HG03565 (cell line): ENCODE results near the gene ANKRD13B.
"Not testable (repeated sequence)": the region's sequence is repeated elsewhere in the genome, so short reads cannot be mapped to it uniquely, and the experiment has no call there.

Source experiments
- ATAC-seq: cut with Tn5 transposase; IDR thresholded peaks from one replicate; pipeline ENCODE4 v1.9.1; 2021; ENCODE audit warnings: mild to moderate bottlenecking, moderate library complexity; ENCODE audit not compliant: unreplicated experiment

Gene ANKRD13B

GRCh38 chr17:29640981-29641642, 48.2 kb downstream of the ANKRD13B start:
- ATAC-seq: no peak

- ATAC-seq: no peak
Measured at GRCh38 chr17:29642171-29642611, 49.3 kb downstream of the ANKRD13B start.

DNA sequence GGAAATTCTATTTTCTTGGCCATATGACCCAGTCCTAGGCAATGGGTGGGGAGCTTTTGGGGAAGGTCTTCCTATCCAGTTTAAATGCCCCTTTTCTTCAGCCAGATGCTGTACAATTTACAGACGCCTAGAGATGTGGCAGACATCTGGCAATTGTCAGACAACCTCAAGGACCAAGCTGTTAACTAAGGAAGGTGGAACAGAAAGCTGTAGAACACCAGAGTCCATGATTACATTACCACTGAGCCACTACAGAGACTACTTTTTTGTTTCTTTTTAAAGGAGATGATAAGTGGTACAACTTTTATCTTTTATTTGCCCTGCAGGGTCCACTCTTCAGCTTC, 50.9 kb downstream of the ANKRD13B start:
- no peak for ATAC-seq

DNA sequence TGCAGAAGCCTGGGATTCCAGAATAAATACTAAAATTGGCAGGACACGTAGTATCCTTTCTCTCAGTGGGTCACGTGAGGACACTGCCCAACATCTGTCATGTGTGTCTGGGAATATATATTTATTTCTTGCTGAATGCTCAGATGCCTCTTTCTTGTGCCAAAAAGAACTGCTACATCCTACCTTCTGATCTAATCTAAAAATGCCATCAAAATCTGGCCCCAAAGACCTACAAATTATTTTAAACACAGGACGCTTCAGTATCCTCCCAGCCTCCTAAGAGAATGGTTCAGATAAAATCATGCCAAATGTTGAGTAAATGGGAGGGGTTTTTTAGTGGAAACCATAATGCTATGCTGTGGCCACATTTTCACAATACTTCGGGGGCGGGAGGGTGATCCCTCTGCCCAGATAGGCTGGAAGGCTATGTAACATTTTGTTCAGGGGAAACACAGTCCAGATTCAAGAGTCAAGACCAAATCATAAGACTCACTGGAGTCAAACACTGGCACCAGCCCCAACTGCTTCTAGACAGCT, 52.7 kb downstream of the ANKRD13B start:
- no peak for ATAC-seq

DNA sequence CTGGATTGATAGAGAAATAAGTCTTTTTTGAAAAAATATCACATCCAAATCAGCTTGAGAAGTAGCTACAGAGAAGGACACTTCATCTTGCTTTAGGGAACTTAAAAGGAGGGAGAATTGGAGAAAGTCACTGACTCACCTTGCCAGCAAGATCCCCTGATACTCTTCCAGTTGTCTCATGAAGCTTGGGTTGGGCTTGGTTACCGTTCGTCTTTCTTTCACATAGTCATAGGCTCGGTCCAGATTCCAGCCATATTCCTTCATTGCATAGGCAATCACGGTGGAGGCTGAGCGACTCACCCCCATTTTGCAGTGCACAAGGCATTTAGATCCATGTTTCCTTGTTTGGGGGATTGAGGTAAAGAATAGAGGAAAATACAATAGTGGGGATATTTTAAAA, 55.1 kb downstream of the ANKRD13B start:
- no peak for ATAC-seq

- no peak for ATAC-seq
Measured at GRCh38 chr17:29649359-29649758, 56.4 kb downstream of the ANKRD13B start.

- no peak for ATAC-seq
Measured at GRCh38 chr17:29650396-29650795, 57.5 kb downstream of the ANKRD13B start.

- ATAC-seq: not testable (repeated sequence)
Measured at GRCh38 chr17:29651913-29652312, 59.0 kb downstream of the ANKRD13B start.

DNA sequence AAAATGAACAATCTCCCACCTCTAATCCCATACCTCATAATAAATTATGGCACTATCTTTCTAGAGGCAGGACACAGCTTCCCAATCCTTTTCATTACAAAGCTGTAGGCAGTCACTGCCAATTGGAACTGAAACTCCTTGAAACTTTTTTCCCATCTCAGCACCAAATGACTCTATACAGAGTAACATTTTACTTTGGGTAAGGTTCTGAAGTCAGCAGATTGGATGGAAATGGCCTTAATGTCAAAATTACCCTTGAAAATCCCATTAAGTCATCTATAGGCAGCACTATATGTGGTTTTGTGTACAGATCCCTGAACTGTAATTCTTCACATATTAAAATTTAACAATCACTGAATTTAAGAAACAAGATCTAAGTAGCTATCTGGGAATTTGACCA, 60.0 kb downstream of the ANKRD13B start:
- ATAC-seq: no peak

DNA sequence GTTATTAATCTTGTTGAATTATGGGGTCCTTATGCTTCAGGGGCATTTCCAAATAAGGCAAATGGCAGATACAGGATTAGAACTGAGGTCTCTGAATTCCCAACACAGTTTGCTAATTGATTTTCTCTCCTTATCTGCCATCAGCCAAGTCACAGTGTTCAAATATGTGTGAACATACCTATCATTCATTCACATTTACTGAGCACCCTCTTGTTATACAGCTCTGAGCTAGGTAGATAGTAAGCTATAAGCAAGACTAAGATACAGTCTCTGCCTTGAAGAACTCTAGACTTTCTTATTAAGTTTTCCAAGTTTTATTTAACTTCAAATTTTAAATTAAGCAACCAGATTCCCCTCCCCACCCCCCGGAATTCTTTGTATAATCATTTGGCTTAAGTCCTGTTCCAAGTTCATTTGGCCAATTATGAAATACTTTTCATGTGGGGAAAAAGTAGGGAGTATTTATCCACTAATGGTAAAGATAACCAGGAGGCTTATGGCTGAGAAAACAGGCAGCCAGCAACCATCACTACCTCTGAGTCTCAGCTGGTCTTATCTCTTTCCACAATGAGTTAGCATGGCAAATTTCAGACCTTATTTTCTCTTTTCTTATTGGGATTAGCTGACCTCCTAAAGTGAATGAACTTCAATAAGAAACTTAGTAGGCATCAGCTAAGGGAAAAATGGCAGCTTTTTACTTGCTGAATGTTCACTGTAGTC, 61.2 kb downstream of the ANKRD13B start:
- no peak for ATAC-seq

DNA sequence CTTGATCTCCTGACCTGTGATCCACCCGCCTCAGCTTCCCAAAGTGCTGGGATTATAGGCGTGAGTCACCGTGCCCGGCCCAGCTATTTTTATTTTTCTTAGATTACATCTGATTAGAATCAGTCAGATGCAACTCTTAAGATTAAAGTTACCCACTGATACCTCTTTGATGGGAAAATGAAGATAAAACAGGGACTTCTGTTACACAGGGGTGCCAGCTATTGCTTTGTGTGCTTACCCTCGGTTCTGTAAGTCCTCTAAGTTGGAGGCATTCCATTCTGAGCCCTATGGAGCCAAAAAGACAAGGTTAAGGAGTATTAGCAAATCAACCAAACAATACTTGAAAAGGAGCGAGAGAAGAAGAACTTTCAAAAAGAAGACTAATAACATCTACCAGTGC, 62.4 kb downstream of the ANKRD13B start:
- no peak for ATAC-seq

DNA sequence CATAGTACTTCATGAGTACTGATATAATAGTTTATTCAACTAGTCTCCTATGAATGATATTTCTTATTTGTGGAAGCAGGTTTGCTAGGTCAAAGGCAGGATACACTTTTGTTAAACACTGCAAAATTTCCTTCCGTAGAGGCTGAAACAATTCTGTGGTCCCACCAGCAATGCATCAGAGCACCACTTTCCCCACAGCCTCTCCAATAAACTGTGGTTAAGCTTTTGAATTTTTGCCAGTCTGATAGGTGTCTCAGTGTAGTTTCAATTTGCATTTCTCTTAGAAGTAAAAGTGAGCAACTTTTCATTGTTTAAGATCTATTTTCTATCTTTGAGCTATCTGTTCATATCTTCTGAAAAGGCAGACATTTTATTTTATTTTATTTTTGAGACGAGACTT, 66.2 kb downstream of the ANKRD13B start:
- ATAC-seq: no peak

DNA sequence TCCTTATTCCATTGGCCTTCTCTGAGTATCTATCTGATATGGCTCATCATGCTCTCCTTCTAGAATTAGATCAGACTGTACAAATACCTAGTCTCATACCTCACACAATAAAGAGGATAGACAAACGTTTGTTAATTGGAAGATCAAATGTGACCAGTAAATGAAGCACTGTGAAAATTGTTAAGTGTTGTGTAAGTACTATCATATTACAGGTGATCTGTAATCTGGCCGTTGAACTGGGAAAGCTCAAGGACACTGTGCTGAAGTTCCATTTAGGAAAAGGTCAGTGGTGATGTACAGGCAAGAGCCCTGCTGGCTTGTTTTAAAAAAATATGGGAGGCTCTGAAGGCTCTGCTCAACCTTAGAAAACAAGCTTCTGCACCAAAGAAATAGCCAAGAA, 68.3 kb downstream of the ANKRD13B start:
- ATAC-seq: no peak

GRCh38 chr17:29663155-29663554, 70.2 kb downstream of the ANKRD13B start:
- ATAC-seq: no peak
